MCF 10A (cell line): ENCODE results near the gene CHCHD3. TPM values are rescaled to one million over a fixed set of nuclear protein-coding genes. Genes with fewer than 3 reads are reported as not detected.

Source experiments
- BruUV-seq: library from RNA; stranded (reverse); fragments of 400-500 nt; replicated peaks from 2 replicates; lab custom pipeline; 2021; lab: Mats Ljungman, UMichigan
- CTCF ChIA-PET: fragments of 300-600 bp; sonication (Branson Sonifier 250); formaldehyde crosslinking; extraction: SDS; loops from one replicate; lab custom pipeline; 2021; ENCODE audit warnings: antibody characterized with exemption, inconsistent platforms; lab: Yijun Ruan, JAX
- POLR2A ChIA-PET: fragments of 300-600, 350-650 bp; sonication (Branson Sonifier 250); formaldehyde crosslinking; extraction: SDS; loops from one replicate; lab custom pipeline; 2020; ENCODE audit warnings: antibody characterized with exemption, inconsistent platforms; lab: Yijun Ruan, JAX
- DNase-seq: peaks from one replicate; pipeline ENCODE4 v3.0.0-alpha.2; 2018; ENCODE audit not compliant: unreplicated experiment
- H3K27ac Mint-ChIP-seq: one replicate; pipeline ENCODE4 v1.8.0; 2022; ENCODE audit warnings: mild to moderate bottlenecking, low read depth, mixed read lengths; ENCODE audit not compliant: unreplicated experiment
- H3K27me3 Mint-ChIP-seq: one replicate; pipeline ENCODE4 v1.8.0; 2022; ENCODE audit warnings: mixed read lengths; ENCODE audit not compliant: insufficient read depth, unreplicated experiment
- H3K36me3 Mint-ChIP-seq: one replicate; pipeline ENCODE4 v1.8.0; 2022; ENCODE audit warnings: mild to moderate bottlenecking, moderate library complexity, mixed read lengths; ENCODE audit not compliant: insufficient read depth, unreplicated experiment
- H3K4me1 Mint-ChIP-seq: one replicate; pipeline ENCODE4 v1.8.0; 2022; ENCODE audit warnings: mixed read lengths; ENCODE audit not compliant: insufficient read depth, unreplicated experiment
- H3K4me3 Mint-ChIP-seq: one replicate; pipeline ENCODE4 v1.8.0; 2022; ENCODE audit warnings: mild to moderate bottlenecking, moderate library complexity, mixed read lengths; ENCODE audit not compliant: unreplicated experiment
- H3K9me3 Mint-ChIP-seq: one replicate; pipeline ENCODE4 v1.8.0; 2022; ENCODE audit warnings: mixed read lengths; ENCODE audit not compliant: unreplicated experiment
- CTCF ChIP-seq: fragments of 200-600 bp; IDR thresholded peaks from one replicate; pipeline ENCODE4 v1.8.0; 2022; ENCODE audit warnings: antibody characterized with exemption, mild to moderate bottlenecking; ENCODE audit not compliant: unreplicated experiment
- intact Hi-C: fragments of 100-400 bp; cut with micrococcal nuclease; formaldehyde crosslinking; loops from 2 replicates; pipeline ENCODE4 v1.14.1; 2022
- total RNA-seq: library from RNA; stranded (reverse); gene quantifications from 2 replicates; pipeline ENCODE4 v1.2.3, GENCODE V29; 2022

CHCHD3 gene
- total RNA-seq, 1 experiment from 2014 or later: 102 TPM

- Mint-ChIP-seq H3K27me3 (no peaks in the 10 kb centered on the region), H3K9me3 (peaks cover 7% of the 10 kb centered on the region), H3K36me3 (no peaks in the 10 kb centered on the region), H3K27ac (no peak overlapping the region), H3K4me3 (no peak overlapping the region), H3K4me1 (peaks cover 6% of the 10 kb centered on the region)
- DNase-seq: no peak
- intact Hi-C loops: no loop called here
- POLR2A ChIA-PET: no interaction called here
- CTCF ChIA-PET: no interaction called here
- no TSS peak for BruUV-seq
- TF ChIP-seq CTCF: no peak
Measured at GRCh38 chr7:132891554-132891953, 190.3 kb downstream of the CHCHD3 start.

GRCh38 chr7:132882714-132883428, 199.0 kb downstream of the CHCHD3 start:
- BruUV-seq: no TSS peak
- ChIA-PET POLR2A (no interaction called here), CTCF (interaction anchor here (1.1 kb wide), 1 partner anchor 12 kb away, joined by 3 read pairs; no protein-coding TSS in a partner anchor)
- Mint-ChIP-seq H3K4me3 (no peak overlapping the region), H3K4me1 (peaks cover 16% of the 10 kb centered on the region), H3K36me3 (peaks cover 16% of the 10 kb centered on the region), H3K27me3 (no peaks in the 10 kb centered on the region), H3K27ac (no peak overlapping the region), H3K9me3 (no peaks in the 10 kb centered on the region)
- TF ChIP-seq CTCF: no peak
- no peak for DNase-seq
- intact Hi-C loops: no loop called here

- no peak overlapping the region for H3K27ac Mint-ChIP-seq
- no peak for DNase-seq
- intact Hi-C loops: no loop called here
- H3K36me3 Mint-ChIP-seq: peaks cover 16% of the 10 kb centered on the region
- BruUV-seq: no TSS peak
- H3K9me3 Mint-ChIP-seq: no peaks in the 10 kb centered on the region
- H3K4me1 Mint-ChIP-seq: peaks cover 16% of the 10 kb centered on the region
- H3K27me3 Mint-ChIP-seq: no peaks in the 10 kb centered on the region
- no peak overlapping the region for H3K4me3 Mint-ChIP-seq
- ChIA-PET CTCF (no interaction called here), POLR2A (no interaction called here)
- TF ChIP-seq CTCF: no peak
Measured at GRCh38 chr7:132881317-132881716, 200.6 kb downstream of the CHCHD3 start.

- no TSS peak for BruUV-seq
- ChIA-PET CTCF (interaction anchor here (1.2 kb wide), 1 partner anchor 24 kb away, joined by 3 read pairs; no protein-coding TSS in a partner anchor), POLR2A (no interaction called here)
- intact Hi-C loops: no loop called here
- Mint-ChIP-seq H3K4me1 (peaks cover 16% of the 10 kb centered on the region), H3K27me3 (no peaks in the 10 kb centered on the region), H3K4me3 (no peak overlapping the region), H3K9me3 (no peaks in the 10 kb centered on the region), H3K27ac (no peak overlapping the region), H3K36me3 (peaks cover 14% of the 10 kb centered on the region)
- no peak for TF ChIP-seq CTCF
- DNase-seq: no peak
Measured at GRCh38 chr7:132879579-132879978, 202.3 kb downstream of the CHCHD3 start.
